H9 (cell line): ENCODE results near the gene STAC2. TPM values are rescaled to one million over a fixed set of nuclear protein-coding genes. Genes with fewer than 3 reads are reported as not detected.

ENCODE experiments used
- DNase-seq: peaks from one replicate; pipeline ENCODE4 v3.0.0-alpha.2; 2017
- H2AFZ ChIP-seq: one replicate; pipeline ENCODE4 v1.6.1; 2013; ENCODE audit warnings: mild to moderate bottlenecking, low read length, control low read depth, moderate library complexity
- H2AK5ac ChIP-seq: 2 replicates; pipeline ENCODE4 v1.6.1; 2013; ENCODE audit warnings: low read length, control low read depth, mixed read lengths; ENCODE audit not compliant: insufficient read length
- H2BK120ac ChIP-seq: one replicate; pipeline ENCODE4 v1.6.1; 2013; ENCODE audit warnings: low read depth, mild to moderate bottlenecking, low read length, control low read depth, inconsistent platforms; ENCODE audit not compliant: poor library complexity, severe bottlenecking
- H2BK12ac ChIP-seq: 2 replicates; pipeline ENCODE4 v1.6.1; 2013; ENCODE audit warnings: low read length, control low read depth, mixed read lengths, low read depth; ENCODE audit not compliant: insufficient read length
- H2BK15ac ChIP-seq: 2 replicates; pipeline ENCODE4 v1.6.1; 2013; ENCODE audit warnings: low read depth, low read length, control low read depth
- H2BK20ac ChIP-seq: one replicate; pipeline ENCODE4 v1.6.1; 2013; ENCODE audit warnings: low read depth, mild to moderate bottlenecking, low read length, control low read depth, inconsistent platforms; ENCODE audit not compliant: poor library complexity, severe bottlenecking
- H2BK5ac ChIP-seq: 2 replicates; pipeline ENCODE4 v1.6.1; 2013; ENCODE audit warnings: low read length, control low read depth, mixed read lengths; ENCODE audit not compliant: insufficient read length
- H3K14ac ChIP-seq: 2 replicates; pipeline ENCODE4 v1.6.1; 2013; ENCODE audit warnings: low read length, control low read depth; ENCODE audit not compliant: insufficient read depth
- H3K18ac ChIP-seq: 2 replicates; pipeline ENCODE4 v1.6.1; 2013; ENCODE audit warnings: low read depth, mild to moderate bottlenecking, mixed read lengths, low read length, control low read depth; ENCODE audit not compliant: insufficient read length
- H3K23ac ChIP-seq: 2 replicates; pipeline ENCODE4 v1.6.1; 2013; ENCODE audit warnings: low read length, control low read depth, mixed read lengths, low read depth; ENCODE audit not compliant: insufficient read length
- H3K23me2 ChIP-seq: 2 replicates; pipeline ENCODE4 v1.6.1; 2013; ENCODE audit warnings: low read depth, mild to moderate bottlenecking, mixed read lengths, low read length, control low read depth; ENCODE audit not compliant: insufficient read length, poor library complexity, severe bottlenecking
- H3K27ac ChIP-seq: 2 replicates; pipeline ENCODE4 v1.5.1; 2013; ENCODE audit warnings: low read length, control low read depth, mixed read lengths, low read depth; ENCODE audit not compliant: insufficient read length
- H3K27me3 ChIP-seq: 2 replicates; pipeline ENCODE4 v1.6.1; 2013; ENCODE audit warnings: low read length, control low read depth, inconsistent platforms; ENCODE audit not compliant: insufficient read depth
- H3K4ac ChIP-seq: 2 replicates; pipeline ENCODE4 v1.6.1; 2013; ENCODE audit warnings: low read depth, mild to moderate bottlenecking, control low read depth, inconsistent platforms, low read length, moderate library complexity
- H3K4me1 ChIP-seq: 2 replicates; pipeline ENCODE4 v1.6.1; 2013; ENCODE audit warnings: low read length, control low read depth, inconsistent platforms; ENCODE audit not compliant: insufficient read depth
- H3K4me2 ChIP-seq: 2 replicates; pipeline ENCODE4 v1.6.1; 2013; ENCODE audit warnings: low read length, control low read depth, mixed read lengths; ENCODE audit not compliant: insufficient read length, insufficient read depth
- H3K56ac ChIP-seq: 2 replicates; pipeline ENCODE4 v1.6.1; 2013; ENCODE audit warnings: low read depth, mild to moderate bottlenecking, mixed read lengths, low read length, control low read depth; ENCODE audit not compliant: insufficient read length
- H3K79me1 ChIP-seq: 2 replicates; pipeline ENCODE4 v1.6.1; 2013; ENCODE audit warnings: low read depth, mild to moderate bottlenecking, moderate library complexity, low read length, control low read depth, inconsistent platforms; ENCODE audit not compliant: insufficient read depth, poor library complexity, severe bottlenecking
- H3K79me2 ChIP-seq: 2 replicates; pipeline ENCODE4 v1.6.1; 2013; ENCODE audit warnings: low read length, control low read depth, inconsistent platforms; ENCODE audit not compliant: insufficient read depth
- H3K9ac ChIP-seq: 2 replicates; pipeline ENCODE4 v1.6.1; 2013; ENCODE audit warnings: low read length, control low read depth, mixed read lengths; ENCODE audit not compliant: insufficient read length; ENCODE audit errors: extremely low read depth
- H3K9me3 ChIP-seq: one replicate; pipeline ENCODE4 v1.6.1; 2013; ENCODE audit warnings: low read depth, low read length, inconsistent platforms; ENCODE audit not compliant: control insufficient read depth
- H3T11ph ChIP-seq: one replicate; pipeline ENCODE4 v1.6.1; 2013; ENCODE audit warnings: mild to moderate bottlenecking, low read length, control low read depth, inconsistent platforms
- H4K20me1 ChIP-seq: one replicate; pipeline ENCODE4 v1.6.1; 2013; ENCODE audit not compliant: control insufficient read depth, insufficient read length, insufficient read depth
- H4K5ac ChIP-seq: 2 replicates; pipeline ENCODE4 v1.6.1; 2013; ENCODE audit warnings: low read depth, mild to moderate bottlenecking, mixed read lengths, low read length, control low read depth; ENCODE audit not compliant: insufficient read length
- H4K8ac ChIP-seq: replicated peaks from 2 replicates; pipeline ENCODE4 v1.6.1; 2013; ENCODE audit warnings: low read length, control low read depth, mixed read lengths, low read depth; ENCODE audit not compliant: insufficient read length
- H4K91ac ChIP-seq: 2 replicates; pipeline ENCODE4 v1.6.1; 2013; ENCODE audit warnings: low read depth, mild to moderate bottlenecking, moderate library complexity, mixed read lengths, low read length, control low read depth; ENCODE audit not compliant: insufficient read length
- H3K27ac Mint-ChIP-seq, 3 experiments: 2 replicates in 2 of 3; 3 replicates in 1 of 3; pipeline ENCODE4 v1.8.0; 2020 to 2021; ENCODE audit warnings: mixed read lengths in 3 of 3, mild to moderate bottlenecking in 1 of 3, moderate library complexity in 1 of 3
- H3K27me3 Mint-ChIP-seq: 2 replicates; pipeline ENCODE4 v1.8.0; 2021; ENCODE audit warnings: low read depth, mild to moderate bottlenecking, moderate library complexity, mixed read lengths
- H3K36me3 Mint-ChIP-seq, 3 experiments: 2 replicates in 2 of 3; 3 replicates in 1 of 3; pipeline ENCODE4 v1.8.0; 2020 to 2021; ENCODE audit warnings: low read depth in 3 of 3, mixed read lengths in 3 of 3; ENCODE audit not compliant: insufficient read depth in 1 of 3
- H3K4me1 Mint-ChIP-seq, 2 experiments: 2 replicates each; pipeline ENCODE4 v1.8.0; 2020; ENCODE audit warnings: mixed read lengths in 2 of 2
- H3K4me3 Mint-ChIP-seq, 2 experiments: 2 replicates in 1 of 2; 3 replicates in 1 of 2; pipeline ENCODE4 v1.8.0; 2020 to 2021; ENCODE audit warnings: mild to moderate bottlenecking in 2 of 2, mixed read lengths in 2 of 2, moderate library complexity in 1 of 2
- H3K9me3 Mint-ChIP-seq, 2 experiments: 2 replicates in 1 of 2; 3 replicates in 1 of 2; pipeline ENCODE4 v1.8.0; 2020; ENCODE audit warnings: mild to moderate bottlenecking in 2 of 2, mixed read lengths in 2 of 2, moderate library complexity in 1 of 2
- WGBS: extraction: QIAGEN DNeasy Blood & Tissue Kit; methylation state at CpG from one replicate; pipeline ENCODE4 v1.1.7; 2013; ENCODE audit warnings: missing lambda C conversion rate, low lambda C conversion rate, mixed read lengths; ENCODE audit not compliant: insufficient read length; ENCODE audit errors: extremely low coverage; 5-methylcytosine and 5-hydroxymethylcytosine counted together
- total RNA-seq: library from RNA; stranded (reverse); gene quantifications from 2 replicates; pipeline ENCODE4 v1.2.1, GENCODE V29; 2021
- TF ChIP-seq, protein P1 (sequence below): fragments of 200-600 bp; sonication (generic); conservative IDR thresholded peaks from 3 replicates; pipeline ENCODE4 v1.8.0; 2021; ENCODE audit warnings: antibody characterized with exemption, mild to moderate bottlenecking

STAC2 gene
- total RNA-seq, 1 experiment from 2014 or later = 2.5 TPM

DNA sequence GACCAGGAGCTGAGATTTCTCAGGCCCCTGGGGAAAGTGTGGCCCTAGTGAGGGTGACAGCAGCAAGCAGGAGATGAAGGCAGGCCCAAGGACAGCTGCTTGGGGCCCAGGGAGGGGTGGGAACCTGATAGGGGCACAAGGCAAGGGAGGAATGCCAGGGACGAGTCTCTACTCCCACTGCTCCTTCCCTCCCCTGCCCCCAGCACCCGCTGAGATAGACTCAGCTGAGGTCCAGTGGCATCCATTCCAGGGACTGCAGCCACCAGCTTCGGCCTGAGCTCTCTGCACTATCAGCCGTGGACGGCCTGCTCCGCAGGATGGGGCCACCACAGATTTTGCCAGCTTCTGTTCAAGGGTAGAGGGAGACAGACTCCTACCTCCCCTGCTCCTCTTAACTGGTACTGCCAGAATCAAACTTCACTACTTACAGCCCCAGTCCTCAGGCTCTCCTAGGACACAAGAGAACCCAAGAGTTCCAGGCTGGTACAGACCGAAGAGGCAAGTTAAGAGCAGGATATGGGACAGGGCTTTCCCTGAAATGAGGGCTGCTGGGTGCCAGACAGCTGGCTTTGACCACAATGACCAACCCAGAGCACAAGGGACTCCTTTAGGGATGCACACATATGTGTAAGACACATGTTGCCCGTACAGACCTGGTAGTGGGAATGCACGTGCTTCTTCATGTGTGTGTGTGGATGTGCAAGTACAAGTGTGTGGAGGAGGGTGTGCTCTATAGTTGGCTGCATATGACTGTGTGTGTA, 33.8 kb downstream of the STAC2 start:
- H4K8ac ChIP-seq = no peak overlapping the region
- peaks cover 4% of the 10 kb centered on the region for H4K20me1 ChIP-seq
- peaks cover 7% of the 10 kb centered on the region for H3K23me2 ChIP-seq
- H3K27ac ChIP-seq = no peak overlapping the region
- no peaks in the 10 kb centered on the region for H3K27me3 Mint-ChIP-seq
- no peak overlapping the region for H2BK12ac ChIP-seq
- no peak overlapping the region for H4K5ac ChIP-seq
- H3K36me3 Mint-ChIP-seq = peaks cover 13 to 47% (median 38%) of the 10 kb centered on the region in 3 experiments; a peak in 6 of 7 replicates
- H3K4me3 Mint-ChIP-seq = no peak overlapping the region
- H3K27ac Mint-ChIP-seq = no peak overlapping the region
- H3K4me2 ChIP-seq = no peak overlapping the region
- H3K27me3 ChIP-seq = peaks cover 4% of the 10 kb centered on the region; the same call in 1 of the 2 replicates
- no peak for DNase-seq
- TF ChIP-seq, protein P1, sequence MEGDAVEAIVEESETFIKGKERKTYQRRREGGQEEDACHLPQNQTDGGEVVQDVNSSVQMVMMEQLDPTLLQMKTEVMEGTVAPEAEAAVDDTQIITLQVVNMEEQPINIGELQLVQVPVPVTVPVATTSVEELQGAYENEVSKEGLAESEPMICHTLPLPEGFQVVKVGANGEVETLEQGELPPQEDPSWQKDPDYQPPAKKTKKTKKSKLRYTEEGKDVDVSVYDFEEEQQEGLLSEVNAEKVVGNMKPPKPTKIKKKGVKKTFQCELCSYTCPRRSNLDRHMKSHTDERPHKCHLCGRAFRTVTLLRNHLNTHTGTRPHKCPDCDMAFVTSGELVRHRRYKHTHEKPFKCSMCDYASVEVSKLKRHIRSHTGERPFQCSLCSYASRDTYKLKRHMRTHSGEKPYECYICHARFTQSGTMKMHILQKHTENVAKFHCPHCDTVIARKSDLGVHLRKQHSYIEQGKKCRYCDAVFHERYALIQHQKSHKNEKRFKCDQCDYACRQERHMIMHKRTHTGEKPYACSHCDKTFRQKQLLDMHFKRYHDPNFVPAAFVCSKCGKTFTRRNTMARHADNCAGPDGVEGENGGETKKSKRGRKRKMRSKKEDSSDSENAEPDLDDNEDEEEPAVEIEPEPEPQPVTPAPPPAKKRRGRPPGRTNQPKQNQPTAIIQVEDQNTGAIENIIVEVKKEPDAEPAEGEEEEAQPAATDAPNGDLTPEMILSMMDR = no peak
- H3K4me1 Mint-ChIP-seq = peaks cover 15 to 28% of the 10 kb centered on the region in 2 experiments
- no peak overlapping the region for H4K91ac ChIP-seq
- no CpG with 5 or more reads among the region's 9 CpGs for WGBS
- H3K9me3 Mint-ChIP-seq = no peaks in the 10 kb centered on the region
- no peak overlapping the region for H2BK20ac ChIP-seq
- peaks cover 6% of the 10 kb centered on the region; the same call in 1 of the 2 replicates for H3K79me2 ChIP-seq
- H2AFZ ChIP-seq = no peak overlapping the region
- no peak overlapping the region for H2BK120ac ChIP-seq
- peaks cover 4% of the 10 kb centered on the region for H3K79me1 ChIP-seq
- no peak overlapping the region for H3K18ac ChIP-seq
- peaks cover 4% of the 10 kb centered on the region; the same call in 1 of the 2 replicates for H3K4me1 ChIP-seq
- H3K23ac ChIP-seq = no peak overlapping the region
- H3K56ac ChIP-seq = no peak overlapping the region
- H2BK5ac ChIP-seq = no peak overlapping the region
- H2BK15ac ChIP-seq = no peak overlapping the region
- no peak overlapping the region for H3K4ac ChIP-seq
- no peaks in the 10 kb centered on the region for H3K9me3 ChIP-seq
- no peak overlapping the region for H3K14ac ChIP-seq
- H3K9ac ChIP-seq = no peak overlapping the region
- no peak overlapping the region for H3T11ph ChIP-seq
- H2AK5ac ChIP-seq = no peak overlapping the region
